ENCODE measurements around the gene VMAC.

The VMAC gene

GRCh38 chr19:5932609-5933262 lies 28.1 kb downstream of the VMAC start:
- DNase-seq: no peak

- DNase-seq: no peak
Observed at GRCh38 chr19:5933391-5934068, 28.9 kb downstream of the VMAC start.

- no peak for DNase-seq
Observed at GRCh38 chr19:5934069-5934401, 29.4 kb downstream of the VMAC start.

- DNase-seq: no peak
Observed at GRCh38 chr19:5934774-5935472, 30.3 kb downstream of the VMAC start.

- no peak for DNase-seq
Observed at GRCh38 chr19:5935473-5936291, 31.0 kb downstream of the VMAC start.

GRCh38 chr19:5936292-5936592 lies 31.6 kb downstream of the VMAC start:
- DNase-seq: no peak

GRCh38 chr19:5937550-5937949 lies 32.9 kb downstream of the VMAC start:
- DNase-seq: no peak

GRCh38 chr19:5940260-5941208 lies 35.9 kb downstream of the VMAC start:
- no peak for DNase-seq

GRCh38 chr19:5941673-5942072 lies 37.0 kb downstream of the VMAC start:
- no peak for DNase-seq

- no peak for DNase-seq
Observed at GRCh38 chr19:5943045-5943444, 38.4 kb downstream of the VMAC start.

- no peak for DNase-seq
Observed at GRCh38 chr19:5943623-5944022, 39.0 kb downstream of the VMAC start.

GRCh38 chr19:5947435-5947834 lies 42.8 kb downstream of the VMAC start:
- no peak for DNase-seq

- DNase-seq: no peak
Observed at GRCh38 chr19:5948752-5949564, 44.3 kb downstream of the VMAC start.

- no peak for DNase-seq
Observed at GRCh38 chr19:5949792-5950305, 45.2 kb downstream of the VMAC start.

- DNase-seq: no peak
Observed at GRCh38 chr19:5950741-5951140, 46.1 kb downstream of the VMAC start.

GRCh38 chr19:5951338-5951861 lies 46.7 kb downstream of the VMAC start:
- no peak for DNase-seq

GRCh38 chr19:5952193-5953029 lies 47.7 kb downstream of the VMAC start:
- DNase-seq: no peak

GRCh38 chr19:5953030-5953589 lies 48.4 kb downstream of the VMAC start:
- DNase-seq: no peak

- DNase-seq: no peak
Observed at GRCh38 chr19:5953680-5954213, 49.1 kb downstream of the VMAC start.

Measured in AML-193 (cell line).